Measurements from ENCODE around the gene PTPN2.

PTPN2 gene

DNA sequence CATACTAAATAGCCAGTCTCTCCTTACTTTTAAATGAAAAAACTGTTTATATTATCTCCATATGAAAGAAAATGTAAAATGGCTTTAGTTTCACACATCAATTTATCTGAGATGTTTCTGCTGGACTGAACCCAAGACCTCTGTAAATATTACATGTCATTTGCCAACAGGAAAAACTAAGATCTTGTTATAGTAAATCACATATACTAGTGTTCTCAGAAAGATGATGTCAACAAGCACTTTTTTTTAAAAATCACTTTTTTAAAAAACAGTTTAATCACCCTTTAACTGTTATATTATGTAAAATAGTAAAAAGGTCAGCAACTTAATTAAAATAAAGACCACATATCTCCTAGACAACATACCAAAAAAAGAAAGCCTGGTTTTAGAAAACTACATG is 46.3 kb downstream of the PTPN2 start:
- Histone ChIP-seq H3K4me3 (ENCODE audit: low read depth in 1 of 2, low read length in 2 of 2) (no peak overlapping the region), H2AFZ (ENCODE audit: low read depth, low read length) (no peak overlapping the region), H3K79me2 (ENCODE audit: insufficient read depth, low read length) (peaks cover 85% of the 10 kb centered on the region), H3K27me3 (ENCODE audit: insufficient read depth, low read length, poor library complexity) (no peaks in the 10 kb centered on the region), H4K20me1 (ENCODE audit: insufficient read depth, low read length) (peaks cover 5% of the 10 kb centered on the region; the same call in 1 of the 2 replicates), H3K4me1 (ENCODE audit: insufficient read depth, low read length) (peaks cover 55% of the 10 kb centered on the region), H3K9me3 (ENCODE audit: insufficient read depth, low read length, severe bottlenecking) (no peaks in the 10 kb centered on the region), H3K9ac (ENCODE audit: low read depth, low read length) (peak overlapping the region; percentile 43), H3K4me2 (ENCODE audit: insufficient read depth, low read length) (peak overlapping the region; percentile 68), H3K36me3 (ENCODE audit: insufficient read depth, low read length) (peaks cover 60% of the 10 kb centered on the region), H3K27ac (ENCODE audit: low read length) (peak overlapping the region; percentile 80)
- no peak for ATAC-seq (ENCODE audit: insufficient read depth, low read depth)
- DNase-seq = no peak
- TF ChIP-seq, protein P1, sequence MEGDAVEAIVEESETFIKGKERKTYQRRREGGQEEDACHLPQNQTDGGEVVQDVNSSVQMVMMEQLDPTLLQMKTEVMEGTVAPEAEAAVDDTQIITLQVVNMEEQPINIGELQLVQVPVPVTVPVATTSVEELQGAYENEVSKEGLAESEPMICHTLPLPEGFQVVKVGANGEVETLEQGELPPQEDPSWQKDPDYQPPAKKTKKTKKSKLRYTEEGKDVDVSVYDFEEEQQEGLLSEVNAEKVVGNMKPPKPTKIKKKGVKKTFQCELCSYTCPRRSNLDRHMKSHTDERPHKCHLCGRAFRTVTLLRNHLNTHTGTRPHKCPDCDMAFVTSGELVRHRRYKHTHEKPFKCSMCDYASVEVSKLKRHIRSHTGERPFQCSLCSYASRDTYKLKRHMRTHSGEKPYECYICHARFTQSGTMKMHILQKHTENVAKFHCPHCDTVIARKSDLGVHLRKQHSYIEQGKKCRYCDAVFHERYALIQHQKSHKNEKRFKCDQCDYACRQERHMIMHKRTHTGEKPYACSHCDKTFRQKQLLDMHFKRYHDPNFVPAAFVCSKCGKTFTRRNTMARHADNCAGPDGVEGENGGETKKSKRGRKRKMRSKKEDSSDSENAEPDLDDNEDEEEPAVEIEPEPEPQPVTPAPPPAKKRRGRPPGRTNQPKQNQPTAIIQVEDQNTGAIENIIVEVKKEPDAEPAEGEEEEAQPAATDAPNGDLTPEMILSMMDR (IDR thresholded peaks at IDR 0.05; ENCODE audit: borderline replicate concordance, extremely low read depth, low read length, poor library complexity, severe bottlenecking) = no peak
- no peak for TF ChIP-seq EZH2 (IDR thresholded peaks at IDR 0.05; ENCODE audit: borderline replicate concordance, low read depth, low read length, severe bottlenecking)

DNA sequence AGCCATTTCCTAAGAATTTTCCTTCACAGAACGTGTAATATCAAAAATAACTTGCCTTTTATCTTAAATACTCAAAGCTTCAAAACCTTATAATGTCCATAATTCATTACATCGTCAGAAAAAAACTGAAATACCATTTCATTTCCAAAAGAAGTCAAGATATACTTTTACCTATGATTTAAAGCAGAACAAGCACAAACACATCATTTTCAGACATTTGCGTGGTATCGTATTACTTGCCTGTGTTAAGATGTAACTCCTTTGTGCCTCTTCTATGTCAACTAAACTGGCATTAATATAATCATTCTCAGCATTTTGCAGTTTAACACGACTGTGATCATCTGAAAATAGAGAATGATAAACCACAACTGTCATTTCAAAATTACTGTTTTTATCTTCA is 47.5 kb downstream of the PTPN2 start:
- H3K27ac ChIP-seq (ENCODE audit: low read length) = no peak overlapping the region
- no peak overlapping the region for H3K4me2 ChIP-seq (ENCODE audit: insufficient read depth, low read length)
- H3K9ac ChIP-seq (ENCODE audit: low read depth, low read length) = no peak overlapping the region
- H3K79me2 ChIP-seq (ENCODE audit: insufficient read depth, low read length) = peaks cover 82% of the 10 kb centered on the region
- peaks cover 65% of the 10 kb centered on the region for H3K36me3 ChIP-seq (ENCODE audit: insufficient read depth, low read length)
- DNase-seq (no peak), ATAC-seq (ENCODE audit: insufficient read depth, low read depth) (no peak)
- H3K4me1 ChIP-seq (ENCODE audit: insufficient read depth, low read length) = peaks cover 44% of the 10 kb centered on the region
- H3K4me3 ChIP-seq (ENCODE audit: low read depth in 1 of 2, low read length in 2 of 2) = no peak overlapping the region
- H3K9me3 ChIP-seq (ENCODE audit: insufficient read depth, low read length, severe bottlenecking) = no peaks in the 10 kb centered on the region
- H2AFZ ChIP-seq (ENCODE audit: low read depth, low read length) = no peak overlapping the region
- H4K20me1 ChIP-seq (ENCODE audit: insufficient read depth, low read length) = peaks cover 5% of the 10 kb centered on the region; the same call in 1 of the 2 replicates
- no peaks in the 10 kb centered on the region for H3K27me3 ChIP-seq (ENCODE audit: insufficient read depth, low read length, poor library complexity)
- TF ChIP-seq, protein P1 (IDR thresholded peaks at IDR 0.05; ENCODE audit: borderline replicate concordance, extremely low read depth, low read length, poor library complexity, severe bottlenecking) = no peak
- no peak for TF ChIP-seq EZH2 (IDR thresholded peaks at IDR 0.05; ENCODE audit: borderline replicate concordance, low read depth, low read length, severe bottlenecking)

DNA sequence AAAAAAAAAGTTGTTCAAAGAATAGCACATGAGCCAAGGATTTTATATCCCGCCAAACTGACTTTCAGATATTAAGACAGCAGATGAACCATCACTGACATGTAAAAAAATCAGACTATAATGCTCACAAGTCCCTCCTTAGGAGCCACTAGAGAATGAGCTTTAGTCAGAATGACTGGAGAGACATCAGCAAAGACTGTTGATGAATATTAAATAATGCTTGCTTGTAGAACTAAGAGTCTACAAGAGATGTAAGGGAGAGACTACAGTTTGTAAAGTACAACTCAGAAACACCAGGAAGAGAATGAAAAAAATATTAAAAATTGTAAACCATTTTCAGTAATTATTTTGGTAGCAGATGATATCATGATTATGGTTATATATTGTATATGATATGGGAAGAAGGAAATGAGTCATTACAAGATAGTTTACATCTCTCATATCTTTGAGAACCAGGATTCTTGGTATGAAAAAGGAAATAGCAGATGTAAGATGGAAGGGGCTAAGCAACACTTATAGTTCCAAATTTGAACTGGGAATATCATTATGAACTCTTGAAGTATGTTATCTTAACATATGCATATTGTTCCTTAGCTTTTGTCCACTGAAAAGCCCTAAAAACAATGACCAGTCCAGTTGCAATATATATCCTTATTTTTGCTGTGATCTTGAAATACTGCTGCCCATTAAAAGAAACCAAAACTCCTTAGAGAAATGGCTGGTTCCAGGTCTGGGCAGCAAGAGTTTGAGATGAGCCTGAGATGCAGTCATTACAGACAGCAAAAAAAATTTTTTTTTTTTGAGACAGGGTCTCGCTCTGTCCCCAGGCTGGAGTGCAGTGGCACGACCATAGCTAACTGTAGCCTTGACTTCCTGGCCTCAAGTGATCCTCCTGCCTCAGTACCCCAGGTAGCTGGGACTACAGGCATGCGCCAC is 55.7 kb downstream of the PTPN2 start:
- H3K4me1 ChIP-seq (ENCODE audit: insufficient read depth, low read length) = no peaks in the 10 kb centered on the region
- H3K79me2 ChIP-seq (ENCODE audit: insufficient read depth, low read length) = peaks cover 48% of the 10 kb centered on the region
- H3K27me3 ChIP-seq (ENCODE audit: insufficient read depth, low read length, poor library complexity) = no peaks in the 10 kb centered on the region
- H3K27ac ChIP-seq (ENCODE audit: low read length) = no peak overlapping the region
- H3K4me2 ChIP-seq (ENCODE audit: insufficient read depth, low read length) = no peak overlapping the region
- no peak overlapping the region for H3K9ac ChIP-seq (ENCODE audit: low read depth, low read length)
- H3K4me3 ChIP-seq (ENCODE audit: low read depth in 1 of 2, low read length in 2 of 2) = no peak overlapping the region
- peaks cover 13% of the 10 kb centered on the region for H3K9me3 ChIP-seq (ENCODE audit: insufficient read depth, low read length, severe bottlenecking)
- no peak for ATAC-seq (ENCODE audit: insufficient read depth, low read depth)
- H4K20me1 ChIP-seq (ENCODE audit: insufficient read depth, low read length) = no peaks in the 10 kb centered on the region
- H2AFZ ChIP-seq (ENCODE audit: low read depth, low read length) = no peak overlapping the region
- peaks cover 96% of the 10 kb centered on the region for H3K36me3 ChIP-seq (ENCODE audit: insufficient read depth, low read length)
- DNase-seq = no peak
- TF ChIP-seq, protein P1 (IDR thresholded peaks at IDR 0.05; ENCODE audit: borderline replicate concordance, extremely low read depth, low read length, poor library complexity, severe bottlenecking) = no peak
- no peak for TF ChIP-seq EZH2 (IDR thresholded peaks at IDR 0.05; ENCODE audit: borderline replicate concordance, low read depth, low read length, severe bottlenecking)
